Activated CD4-positive, CD25-positive, alpha-beta regulatory T cell treated with anti-CD3 and anti-CD28 coated beads, Interleukin-2, amount 50 U/mL, for 72 hours (primary cell): ENCODE measurements around the gene LSP1.
A peak's percentile ranks its signal among the peaks of the same experiment; 100 is the strongest.
"Not testable (repeated sequence)": the region's sequence is repeated elsewhere in the genome, so short reads cannot be mapped to it uniquely, and the experiment has no call there.

Experiments used
- DNase-seq: peaks from one replicate; pipeline ENCODE4 v3.0.0; 2021

Gene LSP1

GRCh38 chr11:1932681-1933080, 79.8 kb downstream of the LSP1 start:
- DNase-seq, result no peak

DNA sequence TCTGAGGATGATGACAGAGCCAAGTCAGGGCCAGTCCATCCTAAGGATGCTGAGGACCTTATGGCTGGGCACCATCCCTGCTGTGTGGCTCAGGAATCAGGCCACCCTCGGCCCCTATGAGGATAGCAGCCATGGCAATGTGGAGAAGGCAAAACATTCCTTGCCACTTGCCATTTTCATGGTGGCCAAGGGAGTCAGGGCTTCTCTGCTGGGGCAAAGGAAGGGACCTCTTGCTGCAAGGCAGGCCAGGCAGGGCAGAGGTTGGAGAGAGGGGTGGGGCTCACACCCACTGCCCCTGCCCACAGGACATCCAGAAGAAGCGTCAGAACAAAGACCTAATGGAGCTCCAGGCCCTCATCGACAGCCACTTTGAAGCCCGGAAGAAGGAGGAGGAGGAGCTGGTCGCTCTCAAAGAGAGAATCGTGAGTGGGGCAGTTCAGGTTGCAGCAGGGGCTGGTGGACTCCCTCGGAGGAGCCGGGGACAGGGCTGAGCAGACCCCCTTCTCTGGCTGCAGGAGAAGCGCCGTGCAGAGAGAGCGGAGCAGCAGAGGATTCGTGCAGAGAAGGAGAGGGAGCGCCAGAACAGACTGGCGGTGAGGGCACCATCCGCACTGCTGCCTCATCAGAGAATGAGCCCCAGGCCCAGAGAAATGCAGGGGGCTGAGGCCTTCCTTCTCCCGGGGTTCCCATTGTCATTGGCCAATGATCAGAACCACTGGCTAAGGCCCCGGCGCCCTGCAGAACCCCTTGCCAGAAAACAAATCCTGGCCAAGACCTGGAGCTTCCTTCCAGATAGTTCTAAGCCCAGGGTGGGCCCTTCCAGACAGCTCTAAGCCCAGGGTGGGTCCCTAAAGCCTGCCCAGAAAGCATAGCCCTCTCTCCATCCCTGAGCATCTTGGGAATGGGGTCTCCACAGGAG, 80.8 kb downstream of the LSP1 start:
- DNase-seq, result peak; percentile 27

DNA sequence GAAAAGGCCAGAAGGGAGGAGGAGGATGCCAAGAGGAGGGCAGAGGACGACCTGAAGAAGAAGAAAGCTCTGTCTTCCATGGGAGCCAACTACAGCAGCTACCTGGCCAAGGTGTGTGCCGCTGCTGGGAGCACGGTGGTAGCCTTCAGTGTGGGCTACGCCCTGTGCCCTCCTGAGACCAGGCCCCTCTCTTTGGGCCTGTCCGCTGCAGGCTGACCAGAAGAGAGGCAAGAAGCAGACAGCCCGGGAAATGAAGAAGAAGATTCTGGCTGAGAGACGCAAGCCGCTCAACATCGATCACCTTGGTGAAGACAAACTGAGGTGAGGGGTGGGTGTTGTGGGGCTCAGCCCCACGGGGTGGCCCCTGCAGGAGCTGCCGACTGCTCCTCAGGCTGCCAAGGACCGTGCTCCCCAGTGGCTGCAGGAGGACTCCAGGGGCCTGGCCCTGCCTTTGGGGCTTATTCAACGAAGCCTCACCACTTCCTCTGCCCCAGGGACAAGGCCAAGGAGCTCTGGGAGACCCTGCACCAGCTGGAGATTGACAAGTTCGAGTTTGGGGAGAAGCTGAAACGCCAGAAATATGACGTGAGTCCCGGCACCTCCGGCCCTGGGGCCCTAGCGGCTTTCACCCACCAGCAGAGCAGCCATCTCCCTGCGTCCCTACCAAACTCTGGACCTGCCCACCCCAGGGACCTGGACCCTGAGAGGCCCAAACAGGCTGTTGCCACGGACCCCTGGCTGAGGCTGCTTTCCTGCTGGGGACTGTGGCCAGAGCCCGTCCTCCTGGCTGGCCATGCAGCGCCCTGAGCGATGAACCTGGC, 81.7 kb downstream of the LSP1 start:
- peak; percentile 23 for DNase-seq

GRCh38 chr11:1935156-1936071, 82.5 kb downstream of the LSP1 start:
- peak; percentile 28 for DNase-seq

- peak; percentile 22 for DNase-seq
Measured at GRCh38 chr11:1936072-1936780, 83.3 kb downstream of the LSP1 start.

GRCh38 chr11:1936781-1937615, 84.1 kb downstream of the LSP1 start:
- peak; percentile 28 for DNase-seq

DNA sequence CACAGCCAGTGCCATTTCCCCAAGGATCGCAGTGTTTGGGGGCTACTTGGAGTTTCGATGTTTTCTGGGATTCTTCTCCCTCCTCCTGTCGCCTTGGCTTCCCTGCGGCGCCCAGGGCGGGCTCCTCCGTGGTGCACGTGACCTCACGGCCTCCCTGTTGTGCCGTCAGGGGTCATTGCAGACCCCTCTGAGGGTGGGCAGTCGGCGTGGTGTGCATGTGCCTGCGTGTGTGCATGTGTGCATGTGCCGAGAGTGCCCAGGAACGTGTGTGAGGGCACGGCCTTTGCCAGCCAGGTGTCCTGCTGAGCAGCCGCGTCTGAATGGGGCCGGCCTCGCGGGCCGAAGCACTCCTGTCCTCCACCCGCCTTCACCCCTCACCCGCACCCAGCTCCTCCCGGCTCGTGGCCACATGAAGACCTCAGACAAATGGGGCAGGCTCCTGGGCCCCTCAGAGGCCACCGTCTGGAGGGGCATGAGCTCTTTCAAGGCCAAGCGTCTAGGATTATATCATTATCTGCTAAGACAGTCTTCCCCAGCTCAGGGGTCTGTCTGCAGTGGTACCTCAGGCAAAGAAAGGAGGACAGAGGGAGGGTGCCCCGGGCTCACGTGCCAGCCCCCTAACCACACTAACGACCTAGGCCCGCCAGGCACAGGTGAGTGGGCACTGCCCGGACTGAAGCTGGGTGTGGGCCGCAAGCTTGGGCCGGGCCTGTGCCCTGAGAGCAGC, 84.9 kb downstream of the LSP1 start:
- DNase-seq, result peak; percentile 20

- DNase-seq, result peak; percentile 27
Measured at GRCh38 chr11:1938343-1939005, 85.6 kb downstream of the LSP1 start.

- peak; percentile 24 for DNase-seq
Measured at GRCh38 chr11:1939006-1939625, 86.2 kb downstream of the LSP1 start.

DNA sequence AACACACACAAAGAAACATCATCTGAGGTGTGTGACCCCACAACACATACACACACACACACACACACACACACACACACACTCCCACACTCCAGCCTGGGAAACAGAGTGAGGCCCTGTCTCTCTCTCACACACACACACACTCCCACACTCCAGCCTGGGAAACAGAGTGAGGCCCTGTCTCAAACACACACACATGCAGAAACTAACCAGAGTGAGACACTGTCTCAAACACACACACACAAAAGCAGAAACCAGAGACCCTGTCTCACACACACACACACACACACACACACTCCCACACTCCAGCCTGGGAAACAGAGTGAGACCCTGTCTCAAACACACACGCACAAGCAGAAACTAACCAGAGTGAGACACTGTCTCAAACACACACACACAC, 86.9 kb downstream of the LSP1 start:
- DNase-seq, result not testable (repeated sequence)
